ENCODE data around the gene FIGLA. TPM values are rescaled to one million over a fixed set of nuclear protein-coding genes. Genes with fewer than 3 reads are reported as not detected.

FIGLA gene
- total and polyA plus RNA-seq, 2 experiments from 2014 or later = not detected

- H4K20me1 ChIP-seq (replicated peaks; ENCODE audit: insufficient read depth) = no peaks in the 10 kb centered on the region
- H3K27me3 ChIP-seq (ENCODE audit: insufficient read depth) = no peaks in the 10 kb centered on the region
- H3K79me2 ChIP-seq (replicated peaks; ENCODE audit: insufficient read depth) = no peaks in the 10 kb centered on the region
- H3K36me3 ChIP-seq (ENCODE audit: insufficient read depth) = no peaks in the 10 kb centered on the region
- Mint-ChIP-seq H3K9me3 (peaks cover 3% of the 10 kb centered on the region; the same call in 1 of the 3 replicates), H3K4me3 (no peak overlapping the region), H3K36me3 (ENCODE audit: low read depth) (no peaks in the 10 kb centered on the region), H3K27me3 (ENCODE audit: insufficient read depth, low read depth, poor library complexity) (peaks cover 17% of the 10 kb centered on the region), H3K4me1 (peaks cover 19% of the 10 kb centered on the region), H3K27ac (no peak overlapping the region)
- no peak overlapping the region for H3K27ac ChIP-seq (ENCODE audit: low read depth)
- TF ChIP-seq STAT1 (IDR thresholded peaks at IDR 0.05; ENCODE audit: unreplicated experiment) (no peak), CREB1 (CRISPR knock-in tag; IDR thresholded peaks at IDR 0.05; ENCODE audit: low read depth) (no peak), ZNF114 (CRISPR knock-in tag; IDR thresholded peaks at IDR 0.05) (no peak), JUNB (IDR thresholded peaks at IDR 0.05; ENCODE audit: unreplicated experiment) (no peak)
- TF ChIP-seq, protein P1, sequence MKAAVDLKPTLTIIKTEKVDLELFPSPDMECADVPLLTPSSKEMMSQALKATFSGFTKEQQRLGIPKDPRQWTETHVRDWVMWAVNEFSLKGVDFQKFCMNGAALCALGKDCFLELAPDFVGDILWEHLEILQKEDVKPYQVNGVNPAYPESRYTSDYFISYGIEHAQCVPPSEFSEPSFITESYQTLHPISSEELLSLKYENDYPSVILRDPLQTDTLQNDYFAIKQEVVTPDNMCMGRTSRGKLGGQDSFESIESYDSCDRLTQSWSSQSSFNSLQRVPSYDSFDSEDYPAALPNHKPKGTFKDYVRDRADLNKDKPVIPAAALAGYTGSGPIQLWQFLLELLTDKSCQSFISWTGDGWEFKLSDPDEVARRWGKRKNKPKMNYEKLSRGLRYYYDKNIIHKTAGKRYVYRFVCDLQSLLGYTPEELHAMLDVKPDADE (IDR thresholded peaks at IDR 0.05) = no peak
- TF ChIP-seq, protein P2, sequence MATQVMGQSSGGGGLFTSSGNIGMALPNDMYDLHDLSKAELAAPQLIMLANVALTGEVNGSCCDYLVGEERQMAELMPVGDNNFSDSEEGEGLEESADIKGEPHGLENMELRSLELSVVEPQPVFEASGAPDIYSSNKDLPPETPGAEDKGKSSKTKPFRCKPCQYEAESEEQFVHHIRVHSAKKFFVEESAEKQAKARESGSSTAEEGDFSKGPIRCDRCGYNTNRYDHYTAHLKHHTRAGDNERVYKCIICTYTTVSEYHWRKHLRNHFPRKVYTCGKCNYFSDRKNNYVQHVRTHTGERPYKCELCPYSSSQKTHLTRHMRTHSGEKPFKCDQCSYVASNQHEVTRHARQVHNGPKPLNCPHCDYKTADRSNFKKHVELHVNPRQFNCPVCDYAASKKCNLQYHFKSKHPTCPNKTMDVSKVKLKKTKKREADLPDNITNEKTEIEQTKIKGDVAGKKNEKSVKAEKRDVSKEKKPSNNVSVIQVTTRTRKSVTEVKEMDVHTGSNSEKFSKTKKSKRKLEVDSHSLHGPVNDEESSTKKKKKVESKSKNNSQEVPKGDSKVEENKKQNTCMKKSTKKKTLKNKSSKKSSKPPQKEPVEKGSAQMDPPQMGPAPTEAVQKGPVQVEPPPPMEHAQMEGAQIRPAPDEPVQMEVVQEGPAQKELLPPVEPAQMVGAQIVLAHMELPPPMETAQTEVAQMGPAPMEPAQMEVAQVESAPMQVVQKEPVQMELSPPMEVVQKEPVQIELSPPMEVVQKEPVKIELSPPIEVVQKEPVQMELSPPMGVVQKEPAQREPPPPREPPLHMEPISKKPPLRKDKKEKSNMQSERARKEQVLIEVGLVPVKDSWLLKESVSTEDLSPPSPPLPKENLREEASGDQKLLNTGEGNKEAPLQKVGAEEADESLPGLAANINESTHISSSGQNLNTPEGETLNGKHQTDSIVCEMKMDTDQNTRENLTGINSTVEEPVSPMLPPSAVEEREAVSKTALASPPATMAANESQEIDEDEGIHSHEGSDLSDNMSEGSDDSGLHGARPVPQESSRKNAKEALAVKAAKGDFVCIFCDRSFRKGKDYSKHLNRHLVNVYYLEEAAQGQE (IDR thresholded peaks at IDR 0.05; ENCODE audit: unreplicated experiment) = no peak
- TF ChIP-seq, protein P3, sequence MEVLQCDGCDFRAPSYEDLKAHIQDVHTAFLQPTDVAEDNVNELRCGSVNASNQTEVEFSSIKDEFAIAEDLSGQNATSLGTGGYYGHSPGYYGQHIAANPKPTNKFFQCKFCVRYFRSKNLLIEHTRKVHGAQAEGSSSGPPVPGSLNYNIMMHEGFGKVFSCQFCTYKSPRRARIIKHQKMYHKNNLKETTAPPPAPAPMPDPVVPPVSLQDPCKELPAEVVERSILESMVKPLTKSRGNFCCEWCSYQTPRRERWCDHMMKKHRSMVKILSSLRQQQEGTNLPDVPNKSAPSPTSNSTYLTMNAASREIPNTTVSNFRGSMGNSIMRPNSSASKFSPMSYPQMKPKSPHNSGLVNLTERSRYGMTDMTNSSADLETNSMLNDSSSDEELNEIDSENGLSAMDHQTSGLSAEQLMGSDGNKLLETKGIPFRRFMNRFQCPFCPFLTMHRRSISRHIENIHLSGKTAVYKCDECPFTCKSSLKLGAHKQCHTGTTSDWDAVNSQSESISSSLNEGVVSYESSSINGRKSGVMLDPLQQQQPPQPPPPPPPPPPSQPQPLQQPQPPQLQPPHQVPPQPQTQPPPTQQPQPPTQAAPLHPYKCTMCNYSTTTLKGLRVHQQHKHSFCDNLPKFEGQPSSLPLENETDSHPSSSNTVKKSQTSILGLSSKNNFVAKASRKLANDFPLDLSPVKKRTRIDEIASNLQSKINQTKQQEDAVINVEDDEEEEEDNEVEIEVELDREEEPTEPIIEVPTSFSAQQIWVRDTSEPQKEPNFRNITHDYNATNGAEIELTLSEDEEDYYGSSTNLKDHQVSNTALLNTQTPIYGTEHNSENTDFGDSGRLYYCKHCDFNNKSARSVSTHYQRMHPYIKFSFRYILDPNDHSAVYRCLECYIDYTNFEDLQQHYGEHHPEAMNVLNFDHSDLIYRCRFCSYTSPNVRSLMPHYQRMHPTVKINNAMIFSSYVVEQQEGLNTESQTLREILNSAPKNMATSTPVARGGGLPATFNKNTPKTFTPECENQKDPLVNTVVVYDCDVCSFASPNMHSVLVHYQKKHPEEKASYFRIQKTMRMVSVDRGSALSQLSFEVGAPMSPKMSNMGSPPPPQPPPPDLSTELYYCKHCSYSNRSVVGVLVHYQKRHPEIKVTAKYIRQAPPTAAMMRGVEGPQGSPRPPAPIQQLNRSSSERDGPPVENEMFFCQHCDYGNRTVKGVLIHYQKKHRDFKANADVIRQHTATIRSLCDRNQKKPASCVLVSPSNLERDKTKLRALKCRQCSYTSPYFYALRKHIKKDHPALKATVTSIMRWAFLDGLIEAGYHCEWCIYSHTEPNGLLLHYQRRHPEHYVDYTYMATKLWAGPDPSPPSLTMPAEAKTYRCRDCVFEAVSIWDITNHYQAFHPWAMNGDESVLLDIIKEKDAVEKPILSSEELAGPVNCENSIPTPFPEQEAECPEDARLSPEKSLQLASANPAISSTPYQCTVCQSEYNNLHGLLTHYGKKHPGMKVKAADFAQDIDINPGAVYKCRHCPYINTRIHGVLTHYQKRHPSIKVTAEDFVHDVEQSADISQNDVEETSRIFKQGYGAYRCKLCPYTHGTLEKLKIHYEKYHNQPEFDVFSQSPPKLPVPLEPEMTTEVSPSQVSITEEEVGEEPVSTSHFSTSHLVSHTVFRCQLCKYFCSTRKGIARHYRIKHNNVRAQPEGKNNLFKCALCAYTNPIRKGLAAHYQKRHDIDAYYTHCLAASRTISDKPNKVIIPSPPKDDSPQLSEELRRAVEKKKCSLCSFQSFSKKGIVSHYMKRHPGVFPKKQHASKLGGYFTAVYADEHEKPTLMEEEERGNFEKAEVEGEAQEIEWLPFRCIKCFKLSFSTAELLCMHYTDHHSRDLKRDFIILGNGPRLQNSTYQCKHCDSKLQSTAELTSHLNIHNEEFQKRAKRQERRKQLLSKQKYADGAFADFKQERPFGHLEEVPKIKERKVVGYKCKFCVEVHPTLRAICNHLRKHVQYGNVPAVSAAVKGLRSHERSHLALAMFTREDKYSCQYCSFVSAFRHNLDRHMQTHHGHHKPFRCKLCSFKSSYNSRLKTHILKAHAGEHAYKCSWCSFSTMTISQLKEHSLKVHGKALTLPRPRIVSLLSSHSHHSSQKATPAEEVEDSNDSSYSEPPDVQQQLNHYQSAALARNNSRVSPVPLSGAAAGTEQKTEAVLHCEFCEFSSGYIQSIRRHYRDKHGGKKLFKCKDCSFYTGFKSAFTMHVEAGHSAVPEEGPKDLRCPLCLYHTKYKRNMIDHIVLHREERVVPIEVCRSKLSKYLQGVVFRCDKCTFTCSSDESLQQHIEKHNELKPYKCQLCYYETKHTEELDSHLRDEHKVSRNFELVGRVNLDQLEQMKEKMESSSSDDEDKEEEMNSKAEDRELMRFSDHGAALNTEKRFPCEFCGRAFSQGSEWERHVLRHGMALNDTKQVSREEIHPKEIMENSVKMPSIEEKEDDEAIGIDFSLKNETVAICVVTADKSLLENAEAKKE (CRISPR knock-in tag; IDR thresholded peaks at IDR 0.05) = no peak
- H3K4me1 ChIP-seq (ENCODE audit: insufficient read depth) = peaks cover 13% of the 10 kb centered on the region
- no peak overlapping the region for H2AFZ ChIP-seq
- DNase-seq (ENCODE audit: low spot score) = no peak
- no peak overlapping the region for H3K4me2 ChIP-seq
- H3F3A ChIP-seq (replicated peaks; ENCODE audit: low read depth) = no peaks in the 10 kb centered on the region
- no peak overlapping the region for H3K4me3 ChIP-seq
- ATAC-seq = no peak
- H3K9me2 ChIP-seq (ENCODE audit: insufficient read depth) = no peaks in the 10 kb centered on the region; the same call in 1 of the 2 replicates
Observed at GRCh38 chr2:70826696-70827350, 36.4 kb upstream of the FIGLA start.

Data from GM23338 (cell line).